ENCODE results near the gene ENTPD5.
"Not testable (repeated sequence)": the region's sequence is repeated elsewhere in the genome, so short reads cannot be mapped to it uniquely, and the experiment has no call there.

The ENTPD5 gene

DNA sequence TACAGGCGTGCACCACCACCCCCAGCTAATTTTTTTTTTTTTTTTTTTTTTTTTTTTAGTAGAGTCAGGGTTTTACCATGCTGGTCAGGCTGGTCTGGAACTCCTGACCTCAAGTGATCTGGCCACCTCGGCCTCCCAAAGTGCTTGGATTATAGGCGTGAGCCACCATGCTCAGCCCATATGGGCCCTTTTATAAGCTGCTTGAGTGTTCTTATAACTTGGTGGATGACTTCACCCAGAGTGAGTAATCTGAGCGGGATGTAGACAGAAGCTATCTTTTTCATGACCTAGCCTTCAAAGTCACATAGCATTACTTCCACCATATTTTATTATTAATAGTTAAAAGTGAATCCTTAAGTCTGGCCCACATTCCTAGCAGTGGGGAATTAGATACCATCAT, 16.5 kb upstream of the ENTPD5 start:
- Histone ChIP-seq H3K4me3 (ENCODE audit: low read depth in 1 of 2, low read length in 2 of 2) (no peak overlapping the region), H3K4me1 (ENCODE audit: control insufficient read depth in 1 of 2, insufficient read depth in 2 of 2, low read length in 2 of 2) (no peaks in the 10 kb centered on the region), H3K36me3 (ENCODE audit: control insufficient read depth in 1 of 2, insufficient read depth in 2 of 2, low read length in 2 of 2) (no peaks in the 10 kb centered on the region), H3K27ac (ENCODE audit: low read length) (no peak overlapping the region), H3K9me3 (ENCODE audit: control insufficient read depth in 1 of 2, low read length in 2 of 2) (no peaks in the 10 kb centered on the region), H3K27me3 (ENCODE audit: low read depth, low read length) (no peaks in the 10 kb centered on the region)

DNA sequence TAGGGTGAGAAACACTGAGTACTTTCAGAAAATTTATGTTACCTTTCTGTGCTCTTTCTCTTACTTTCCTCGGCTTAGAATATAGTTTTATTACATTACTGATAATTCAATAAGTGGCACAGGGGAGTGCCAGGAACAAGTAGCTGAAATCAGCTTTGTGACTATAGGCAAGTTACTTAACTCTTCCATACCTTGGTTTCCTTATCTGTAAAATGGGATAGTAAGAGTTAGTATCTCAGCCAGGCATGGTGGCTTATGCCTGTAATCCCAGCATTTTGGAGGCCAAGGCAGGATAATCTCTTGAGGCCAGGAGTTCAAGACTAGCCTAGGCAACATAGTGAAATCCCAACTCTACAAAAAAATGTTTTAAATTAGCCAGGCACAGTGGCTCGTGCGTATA, 15.5 kb upstream of the ENTPD5 start:
- Histone ChIP-seq H3K27ac (ENCODE audit: low read length) (no peak overlapping the region), H3K36me3 (ENCODE audit: control insufficient read depth in 1 of 2, insufficient read depth in 2 of 2, low read length in 2 of 2) (no peaks in the 10 kb centered on the region), H3K4me3 (ENCODE audit: low read depth in 1 of 2, low read length in 2 of 2) (no peak overlapping the region), H3K27me3 (ENCODE audit: low read depth, low read length) (no peaks in the 10 kb centered on the region), H3K4me1 (ENCODE audit: control insufficient read depth in 1 of 2, insufficient read depth in 2 of 2, low read length in 2 of 2) (no peaks in the 10 kb centered on the region), H3K9me3 (ENCODE audit: control insufficient read depth in 1 of 2, low read length in 2 of 2) (no peaks in the 10 kb centered on the region)

DNA sequence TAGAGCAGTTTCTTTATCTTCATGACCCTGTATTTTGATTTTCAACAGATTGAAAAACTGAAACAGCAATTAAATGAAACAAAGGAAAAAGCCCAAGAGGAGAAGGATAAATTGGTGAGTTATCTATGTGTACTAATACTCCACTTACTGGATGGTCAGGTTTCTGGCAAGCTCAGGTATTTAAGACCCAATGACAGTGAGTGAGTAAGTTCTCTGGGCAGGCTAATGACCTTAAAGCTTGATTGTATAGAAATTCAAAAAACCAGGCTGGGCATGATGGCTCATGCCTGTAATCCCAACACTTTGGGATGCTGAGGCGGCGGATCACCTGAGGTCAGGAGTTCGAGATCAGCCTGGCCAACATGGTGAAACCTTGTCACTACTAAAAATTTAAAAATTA, 10.0 kb upstream of the ENTPD5 start:
- H3K4me1 ChIP-seq (ENCODE audit: control insufficient read depth in 1 of 2, insufficient read depth in 2 of 2, low read length in 2 of 2): no peaks in the 10 kb centered on the region
- no peaks in the 10 kb centered on the region for H3K27me3 ChIP-seq (ENCODE audit: low read depth, low read length)
- no peak overlapping the region for H3K27ac ChIP-seq (ENCODE audit: low read length)
- no peaks in the 10 kb centered on the region for H3K9me3 ChIP-seq (ENCODE audit: control insufficient read depth in 1 of 2, low read length in 2 of 2)
- no peak overlapping the region for H3K4me3 ChIP-seq (ENCODE audit: low read depth in 1 of 2, low read length in 2 of 2)
- no peaks in the 10 kb centered on the region for H3K36me3 ChIP-seq (ENCODE audit: control insufficient read depth in 1 of 2, insufficient read depth in 2 of 2, low read length in 2 of 2)

DNA sequence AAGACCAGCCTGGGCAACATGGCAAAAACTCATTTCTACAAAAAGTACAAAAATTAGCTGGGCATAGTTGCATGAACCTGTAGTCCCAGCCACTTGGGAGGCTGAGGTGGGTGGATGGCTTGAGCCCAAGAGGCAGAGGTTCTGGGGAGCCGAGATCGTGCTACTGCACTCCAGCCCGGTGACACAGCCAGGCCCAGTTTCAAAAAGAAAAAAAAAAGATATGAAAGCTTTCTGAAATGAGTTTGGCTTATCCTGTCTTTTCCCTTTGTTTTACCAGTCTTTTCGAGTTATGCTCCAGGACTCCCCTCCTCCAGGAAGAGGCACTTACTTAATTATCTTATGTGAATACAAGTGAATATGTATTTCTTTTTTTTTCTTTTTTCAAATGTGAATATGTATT, 3.3 kb upstream of the ENTPD5 start:
- no peak overlapping the region for H3K4me3 ChIP-seq (ENCODE audit: low read depth in 1 of 2, low read length in 2 of 2)

DNA sequence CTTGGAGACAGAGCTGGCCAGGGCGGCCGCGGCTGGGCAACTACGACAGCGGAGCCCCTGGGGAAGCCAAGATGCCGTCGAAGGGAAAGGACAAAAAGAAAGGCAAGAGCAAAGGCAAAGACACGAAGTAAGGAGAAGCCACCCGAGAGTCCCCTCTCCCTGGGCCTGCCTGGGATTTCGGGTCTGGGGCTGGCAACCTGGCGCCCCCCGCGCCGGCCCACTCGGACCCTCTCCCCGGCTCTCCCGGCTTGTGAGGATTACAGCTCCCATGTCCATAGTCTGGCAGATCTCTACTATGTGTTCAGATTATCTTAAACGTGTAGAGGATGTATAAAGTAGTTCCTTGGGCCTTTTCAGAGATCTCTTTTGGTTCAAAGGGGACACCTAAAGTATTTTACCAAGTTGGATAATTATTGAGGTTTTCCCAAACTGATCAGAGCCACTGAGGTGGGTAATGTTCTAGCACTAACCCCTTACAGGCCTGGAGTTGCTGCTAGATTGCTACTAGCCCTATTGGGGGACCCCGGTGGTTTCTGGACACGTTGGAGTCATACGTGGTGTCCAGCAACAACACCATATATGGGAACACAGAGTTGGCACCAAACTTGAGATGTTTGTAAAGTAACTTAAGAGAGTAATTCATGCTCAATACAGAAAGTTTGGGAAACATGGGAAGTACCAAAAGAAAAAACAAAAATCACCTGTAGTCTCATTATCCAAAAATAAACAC, 485 bp upstream of the ENTPD5 start:
- Histone ChIP-seq H3K36me3 (ENCODE audit: control insufficient read depth in 1 of 2, insufficient read depth in 2 of 2, low read length in 2 of 2) (peaks cover 0 to 6% of the 10 kb centered on the region in 2 donors), H3K27me3 (ENCODE audit: low read depth, low read length) (no peaks in the 10 kb centered on the region), H3K4me3 (ENCODE audit: low read depth in 1 of 2, low read length in 2 of 2) (peak overlapping the region; percentile 69 to 75), H3K4me1 (ENCODE audit: control insufficient read depth in 1 of 2, insufficient read depth in 2 of 2, low read length in 2 of 2) (peaks cover 0 to 11% of the 10 kb centered on the region in 2 donors), H3K9me3 (ENCODE audit: control insufficient read depth in 1 of 2, low read length in 2 of 2) (no peaks in the 10 kb centered on the region), H3K27ac (ENCODE audit: low read length) (peak overlapping the region; percentile 85)

More for the DNA sequence above, 3.3 kb upstream of the ENTPD5 start:
- H3K27ac ChIP-seq (ENCODE audit: low read length): no peak overlapping the region
- H3K4me1 ChIP-seq (ENCODE audit: control insufficient read depth in 1 of 2, insufficient read depth in 2 of 2, low read length in 2 of 2): peaks cover 0 to 11% of the 10 kb centered on the region in 2 donors
- H3K36me3 ChIP-seq (ENCODE audit: control insufficient read depth in 1 of 2, insufficient read depth in 2 of 2, low read length in 2 of 2): peaks cover 0 to 6% of the 10 kb centered on the region in 2 donors
- no peaks in the 10 kb centered on the region for H3K27me3 ChIP-seq (ENCODE audit: low read depth, low read length)
- no peaks in the 10 kb centered on the region for H3K9me3 ChIP-seq (ENCODE audit: control insufficient read depth in 1 of 2, low read length in 2 of 2)

DNA sequence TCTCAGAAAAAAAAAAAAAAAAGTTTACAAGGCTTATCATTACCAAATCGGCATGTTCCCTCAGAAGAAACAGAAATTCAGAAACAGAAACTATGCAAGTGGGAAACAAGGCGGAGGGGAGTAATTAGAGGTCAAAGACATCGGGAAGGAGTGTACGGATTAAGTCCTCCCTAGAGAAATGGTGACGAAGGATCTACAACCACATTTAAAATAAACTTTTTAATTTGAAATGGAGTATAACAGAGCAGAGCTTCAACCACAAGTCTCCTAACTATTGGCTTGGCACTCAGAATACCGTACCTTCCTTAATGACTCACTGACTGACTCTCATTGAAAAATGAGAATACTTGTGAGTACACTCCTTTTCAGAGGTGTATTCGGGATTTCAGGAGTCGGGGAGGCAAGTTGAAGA, 908 bp downstream of the ENTPD5 start:
- Histone ChIP-seq H3K27ac (ENCODE audit: low read length) (peak overlapping the region; percentile 93), H3K27me3 (ENCODE audit: low read depth, low read length) (no peaks in the 10 kb centered on the region), H3K4me1 (ENCODE audit: control insufficient read depth in 1 of 2, insufficient read depth in 2 of 2, low read length in 2 of 2) (peaks cover 0 to 11% of the 10 kb centered on the region in 2 donors), H3K9me3 (ENCODE audit: control insufficient read depth in 1 of 2, low read length in 2 of 2) (no peaks in the 10 kb centered on the region), H3K36me3 (ENCODE audit: control insufficient read depth in 1 of 2, insufficient read depth in 2 of 2, low read length in 2 of 2) (peaks cover 0 to 15% of the 10 kb centered on the region in 2 donors), H3K4me3 (ENCODE audit: low read depth in 1 of 2, low read length in 2 of 2) (peak overlapping the region; percentile 69 to 83)

DNA sequence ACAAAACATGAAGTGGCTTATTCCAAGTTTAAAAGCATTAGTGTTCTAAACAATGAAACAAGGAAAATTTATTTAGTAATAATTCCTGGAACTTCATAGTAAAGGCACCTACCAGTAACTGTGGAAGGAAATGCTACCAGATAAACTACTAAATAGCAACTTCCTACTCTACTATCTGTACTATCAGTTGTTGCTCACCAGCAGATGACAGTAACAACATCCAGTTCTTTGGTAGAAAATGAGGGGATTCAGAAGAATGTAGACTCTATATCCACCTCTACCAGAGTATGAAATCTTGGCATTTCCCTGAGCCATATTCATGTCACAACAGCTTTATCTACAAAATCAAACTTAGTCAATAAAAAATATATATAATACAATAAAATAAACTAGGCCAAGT, 3.1 kb downstream of the ENTPD5 start:
- H3K4me3 ChIP-seq (ENCODE audit: low read depth in 1 of 2, low read length in 2 of 2): no peak overlapping the region
- no peaks in the 10 kb centered on the region for H3K9me3 ChIP-seq (ENCODE audit: control insufficient read depth in 1 of 2, low read length in 2 of 2)
- no peak overlapping the region for H3K27ac ChIP-seq (ENCODE audit: low read length)

DNA sequence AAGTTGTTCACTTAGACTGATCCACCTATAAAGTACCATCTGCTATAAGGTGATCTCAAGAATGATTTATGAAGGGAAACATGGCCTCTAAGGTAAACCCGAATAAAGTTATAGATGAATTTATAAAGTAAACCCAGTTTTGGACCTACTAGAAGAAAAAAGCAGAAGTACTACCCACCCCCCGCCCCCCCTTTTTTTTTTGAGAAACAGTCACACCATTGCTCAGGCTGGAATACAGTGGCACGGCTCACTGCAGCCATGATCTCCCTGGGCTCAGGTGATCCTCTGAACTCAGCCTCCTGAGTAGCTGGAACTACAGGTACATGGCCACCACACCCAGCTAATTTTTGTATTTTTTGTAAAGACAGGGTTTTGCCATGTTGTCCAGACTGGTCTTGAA, 3.9 kb downstream of the ENTPD5 start:
- H3K36me3 ChIP-seq (ENCODE audit: control insufficient read depth in 1 of 2, insufficient read depth in 2 of 2, low read length in 2 of 2): peaks cover 5 to 15% of the 10 kb centered on the region in 2 donors
- H3K9me3 ChIP-seq (ENCODE audit: control insufficient read depth in 1 of 2, low read length in 2 of 2): no peaks in the 10 kb centered on the region
- no peak overlapping the region for H3K4me3 ChIP-seq (ENCODE audit: low read depth in 1 of 2, low read length in 2 of 2)
- peaks cover 0 to 11% of the 10 kb centered on the region in 2 donors for H3K4me1 ChIP-seq (ENCODE audit: control insufficient read depth in 1 of 2, insufficient read depth in 2 of 2, low read length in 2 of 2)
- H3K27ac ChIP-seq (ENCODE audit: low read length): no peak overlapping the region
- no peaks in the 10 kb centered on the region for H3K27me3 ChIP-seq (ENCODE audit: low read depth, low read length)

More for the DNA sequence above, 3.1 kb downstream of the ENTPD5 start:
- H3K36me3 ChIP-seq (ENCODE audit: control insufficient read depth in 1 of 2, insufficient read depth in 2 of 2, low read length in 2 of 2): peaks cover 5 to 15% of the 10 kb centered on the region in 2 donors
- no peaks in the 10 kb centered on the region for H3K27me3 ChIP-seq (ENCODE audit: low read depth, low read length)
- peaks cover 0 to 11% of the 10 kb centered on the region in 2 donors for H3K4me1 ChIP-seq (ENCODE audit: control insufficient read depth in 1 of 2, insufficient read depth in 2 of 2, low read length in 2 of 2)

DNA sequence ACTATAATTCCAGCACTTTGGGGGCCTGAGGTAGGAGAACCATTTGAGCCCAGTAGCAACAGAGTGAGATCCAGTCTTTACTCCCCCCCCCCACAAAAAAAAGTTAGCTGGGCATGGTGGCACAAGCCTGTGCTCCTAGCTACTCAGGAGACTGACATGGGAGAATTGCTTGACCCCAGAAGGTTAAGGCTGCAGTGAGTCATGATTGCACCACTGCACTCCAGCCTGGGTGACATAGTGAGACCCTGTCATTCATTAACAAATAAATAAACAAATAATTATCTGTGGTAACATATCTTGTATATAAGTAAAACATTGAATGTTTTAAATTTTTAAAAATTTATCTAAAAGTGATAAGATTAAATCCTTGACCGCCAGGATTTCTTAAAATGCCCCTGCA, 4.8 kb downstream of the ENTPD5 start:
- Histone ChIP-seq H3K27me3 (ENCODE audit: low read depth, low read length) (no peaks in the 10 kb centered on the region), H3K9me3 (ENCODE audit: control insufficient read depth in 1 of 2, low read length in 2 of 2) (no peaks in the 10 kb centered on the region), H3K36me3 (ENCODE audit: control insufficient read depth in 1 of 2, insufficient read depth in 2 of 2, low read length in 2 of 2) (peaks cover 5 to 15% of the 10 kb centered on the region in 2 donors), H3K4me1 (ENCODE audit: control insufficient read depth in 1 of 2, insufficient read depth in 2 of 2, low read length in 2 of 2) (peaks cover 0 to 6% of the 10 kb centered on the region in 2 donors), H3K27ac (ENCODE audit: low read length) (no peak overlapping the region), H3K4me3 (ENCODE audit: low read depth in 1 of 2, low read length in 2 of 2) (no peak overlapping the region)

DNA sequence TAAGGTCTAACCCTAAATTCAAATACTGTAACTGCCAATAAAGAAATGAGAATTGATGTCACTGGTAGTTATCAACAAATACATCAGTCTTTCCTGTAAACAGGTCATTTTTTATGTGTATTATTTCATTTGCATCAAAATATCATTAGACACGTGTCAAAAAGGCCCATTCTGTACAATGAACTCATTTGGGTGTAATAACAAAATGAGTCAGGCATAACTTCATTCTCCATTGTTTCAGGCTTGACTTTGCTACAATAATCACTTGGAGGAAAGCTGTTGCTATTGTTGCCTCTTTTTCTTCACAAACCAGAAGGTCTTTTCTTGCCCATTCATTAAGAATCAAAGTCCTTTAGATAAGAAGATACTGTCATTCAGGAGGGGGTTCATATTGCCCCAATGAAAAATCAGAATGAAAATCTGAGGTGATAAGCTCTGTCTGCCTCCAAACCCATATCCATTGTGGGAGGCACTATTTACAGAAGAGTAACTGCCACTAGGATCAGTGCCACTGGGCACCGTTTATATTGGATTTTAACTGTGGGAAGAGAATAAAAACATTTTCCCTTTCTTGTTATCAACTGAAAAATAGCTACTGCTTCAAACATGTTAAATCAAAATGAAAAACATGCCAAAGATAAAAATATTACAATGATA, 10.1 kb downstream of the ENTPD5 start:
- no peaks in the 10 kb centered on the region for H3K9me3 ChIP-seq (ENCODE audit: control insufficient read depth in 1 of 2, low read length in 2 of 2)
- H3K27me3 ChIP-seq (ENCODE audit: low read depth, low read length): no peaks in the 10 kb centered on the region
- no peaks in the 10 kb centered on the region for H3K4me1 ChIP-seq (ENCODE audit: control insufficient read depth in 1 of 2, insufficient read depth in 2 of 2, low read length in 2 of 2)
- H3K4me3 ChIP-seq (ENCODE audit: low read depth in 1 of 2, low read length in 2 of 2): no peak overlapping the region
- H3K27ac ChIP-seq (ENCODE audit: low read length): no peak overlapping the region
- peaks cover 5 to 16% of the 10 kb centered on the region in 2 donors for H3K36me3 ChIP-seq (ENCODE audit: control insufficient read depth in 1 of 2, insufficient read depth in 2 of 2, low read length in 2 of 2)

DNA sequence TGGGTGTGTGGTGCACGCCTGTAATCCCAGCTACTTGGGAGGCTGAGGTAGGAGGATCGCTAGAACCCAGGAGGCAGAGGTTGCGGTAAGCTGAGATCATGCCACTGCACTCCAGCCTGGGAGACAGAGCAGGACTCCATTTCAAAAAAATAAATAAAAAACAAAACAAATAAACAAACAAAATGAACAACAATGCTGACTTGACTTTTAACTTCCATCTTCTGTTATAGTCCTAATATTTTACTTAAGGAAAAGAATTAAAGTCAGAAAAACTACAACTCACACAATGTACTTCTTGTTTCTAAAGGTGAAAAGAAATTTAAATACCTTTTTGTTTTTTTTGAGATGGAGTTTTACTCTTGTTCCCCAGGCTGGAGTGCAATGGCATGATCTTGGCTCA, 13.4 kb downstream of the ENTPD5 start:
- not testable (repeated sequence) for H3K9me3 ChIP-seq (ENCODE audit: control insufficient read depth in 1 of 2, low read length in 2 of 2); H3K4me1 ChIP-seq (ENCODE audit: control insufficient read depth in 1 of 2, insufficient read depth in 2 of 2, low read length in 2 of 2); H3K27me3 ChIP-seq (ENCODE audit: low read depth, low read length); H3K4me3 ChIP-seq (ENCODE audit: low read depth in 1 of 2, low read length in 2 of 2); H3K27ac ChIP-seq (ENCODE audit: low read length)
- peaks cover 0 to 10% of the 10 kb centered on the region in 2 donors for H3K36me3 ChIP-seq (ENCODE audit: control insufficient read depth in 1 of 2, insufficient read depth in 2 of 2, low read length in 2 of 2)

All from muscle layer of duodenum (tissue), 2 donors.